Measurements from ENCODE around the gene DNAH5.

DNAH5 gene

GRCh38 chr5:13934125-13934524, 10.4 kb downstream of the DNAH5 start:
- no peak for DNase-seq

- DNase-seq: no peak
Observed at GRCh38 chr5:13932561-13932960, 11.9 kb downstream of the DNAH5 start.

- DNase-seq: no peak
Observed at GRCh38 chr5:13932011-13932410, 12.5 kb downstream of the DNAH5 start.

- DNase-seq: no peak
Observed at GRCh38 chr5:13930541-13931171, 13.8 kb downstream of the DNAH5 start.

- DNase-seq: no peak
Observed at GRCh38 chr5:13926731-13927130, 17.8 kb downstream of the DNAH5 start.

- no peak for DNase-seq
Observed at GRCh38 chr5:13921578-13921977, 22.9 kb downstream of the DNAH5 start.

GRCh38 chr5:13919786-13920185, 24.7 kb downstream of the DNAH5 start:
- no peak for DNase-seq

GRCh38 chr5:13919087-13919486, 25.4 kb downstream of the DNAH5 start:
- no peak for DNase-seq

GRCh38 chr5:13917061-13917460, 27.4 kb downstream of the DNAH5 start:
- DNase-seq: no peak

GRCh38 chr5:13913962-13914361, 30.5 kb downstream of the DNAH5 start:
- DNase-seq: no peak

- no peak for DNase-seq
Observed at GRCh38 chr5:13910637-13911288, 33.7 kb downstream of the DNAH5 start.

GRCh38 chr5:13910201-13910600, 34.3 kb downstream of the DNAH5 start:
- no peak for DNase-seq

GRCh38 chr5:13909271-13909670, 35.2 kb downstream of the DNAH5 start:
- DNase-seq: no peak

- no peak for DNase-seq
Observed at GRCh38 chr5:13898569-13898968, 45.9 kb downstream of the DNAH5 start.

GRCh38 chr5:13878357-13878756, 66.1 kb downstream of the DNAH5 start:
- DNase-seq: no peak

GRCh38 chr5:13866792-13867191, 77.7 kb downstream of the DNAH5 start:
- no peak for DNase-seq

- DNase-seq: no peak
Observed at GRCh38 chr5:13865312-13865711, 79.2 kb downstream of the DNAH5 start.

GRCh38 chr5:13860146-13860545, 84.3 kb downstream of the DNAH5 start:
- no peak for DNase-seq

GRCh38 chr5:13859270-13860065, 85.0 kb downstream of the DNAH5 start:
- DNase-seq: no peak

- DNase-seq: no peak
Observed at GRCh38 chr5:13843175-13843846, 101.2 kb downstream of the DNAH5 start.

- DNase-seq: no peak
Observed at GRCh38 chr5:13833440-13833839, 111.0 kb downstream of the DNAH5 start.

- no peak for DNase-seq
Observed at GRCh38 chr5:13831351-13831750, 113.1 kb downstream of the DNAH5 start.

GRCh38 chr5:13830536-13830935, 114.0 kb downstream of the DNAH5 start:
- no peak for DNase-seq

GRCh38 chr5:13821366-13821765, 123.1 kb downstream of the DNAH5 start:
- no peak for DNase-seq

All from CD4-positive, alpha-beta T cell treated with Interleukin-1 beta for 1 hour (primary cell).